IPS DF 6.9 (cell line): ENCODE results near the gene MXRA8.

Experiments
- DNase-seq: peaks from one replicate; pipeline ENCODE4 v3.0.0-alpha.2; 2013; ENCODE audit warnings: low read depth, low spot score
- H3K27ac ChIP-seq: one replicate; pipeline ENCODE4 v1.5.1; 2013; ENCODE audit warnings: low read length, control low read depth
- H3K27me3 ChIP-seq: 2 replicates; pipeline ENCODE4 v1.6.1; 2013; ENCODE audit warnings: mild to moderate bottlenecking, low read length; ENCODE audit not compliant: control insufficient read depth, insufficient read depth
- H3K36me3 ChIP-seq: 2 replicates; pipeline ENCODE4 v1.6.1; 2013; ENCODE audit warnings: low read length; ENCODE audit not compliant: control insufficient read depth, insufficient read depth
- H3K4me1 ChIP-seq: 2 replicates; pipeline ENCODE4 v1.6.1; 2013; ENCODE audit warnings: low read length; ENCODE audit not compliant: control insufficient read depth, insufficient read depth
- H3K4me3 ChIP-seq: 2 replicates; pipeline ENCODE4 v1.5.1; 2013; ENCODE audit warnings: mild to moderate bottlenecking, low read length
- H3K9me3 ChIP-seq: 2 replicates; pipeline ENCODE4 v1.6.1; 2013; ENCODE audit warnings: low read length, inconsistent platforms; ENCODE audit not compliant: control insufficient read depth, insufficient read depth
- whole genome bisulfite sequencing: extraction: QIAGEN DNeasy Blood & Tissue Kit; methylation state at CpG from one replicate; pipeline ENCODE4 v1.1.7; 2013; ENCODE audit warnings: mixed read lengths, missing lambda C conversion rate; ENCODE audit not compliant: insufficient read length, insufficient coverage; 5-methylcytosine and 5-hydroxymethylcytosine counted together

Gene MXRA8

DNA sequence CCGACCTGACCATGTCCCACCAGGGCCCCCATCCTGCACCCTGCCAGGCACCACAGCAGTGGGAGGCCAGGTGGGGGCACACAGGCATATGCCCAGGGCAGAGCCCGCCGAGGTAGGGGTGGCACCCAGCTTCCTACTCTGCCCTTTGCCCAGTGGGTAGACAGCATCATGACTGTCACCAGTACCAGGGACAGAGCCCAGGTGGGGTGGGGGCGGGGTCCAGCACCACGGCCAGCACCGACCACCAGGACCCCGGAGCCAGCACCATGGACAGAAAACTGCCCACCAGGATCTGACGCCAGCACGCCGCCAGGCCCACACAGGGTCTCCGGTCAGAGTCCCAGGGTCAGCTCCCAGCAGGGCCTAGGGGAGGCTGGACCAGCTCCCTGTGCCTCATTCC, 23.5 kb downstream of the MXRA8 start:
- H3K9me3 ChIP-seq: no peaks in the 10 kb centered on the region
- WGBS: no CpG with 5 or more reads among the region's 11 CpGs
- H3K36me3 ChIP-seq: peaks cover 11% of the 10 kb centered on the region; the same call in 1 of the 2 replicates
- H3K4me1 ChIP-seq: no peaks in the 10 kb centered on the region
- no peak overlapping the region for H3K4me3 ChIP-seq
- no peak overlapping the region for H3K27ac ChIP-seq
- DNase-seq: no peak
- no peaks in the 10 kb centered on the region for H3K27me3 ChIP-seq

GRCh38 chr1:1333551-1334241, 24.7 kb downstream of the MXRA8 start:
- no CpG with 5 or more reads among the region's 36 CpGs for WGBS
- no peaks in the 10 kb centered on the region for H3K9me3 ChIP-seq
- H3K27me3 ChIP-seq: no peaks in the 10 kb centered on the region
- H3K27ac ChIP-seq: no peak overlapping the region
- no peak for DNase-seq
- H3K4me1 ChIP-seq: peaks cover 2% of the 10 kb centered on the region; the same call in 1 of the 2 replicates
- peaks cover 6% of the 10 kb centered on the region; the same call in 1 of the 2 replicates for H3K36me3 ChIP-seq
- H3K4me3 ChIP-seq: no peak overlapping the region

DNA sequence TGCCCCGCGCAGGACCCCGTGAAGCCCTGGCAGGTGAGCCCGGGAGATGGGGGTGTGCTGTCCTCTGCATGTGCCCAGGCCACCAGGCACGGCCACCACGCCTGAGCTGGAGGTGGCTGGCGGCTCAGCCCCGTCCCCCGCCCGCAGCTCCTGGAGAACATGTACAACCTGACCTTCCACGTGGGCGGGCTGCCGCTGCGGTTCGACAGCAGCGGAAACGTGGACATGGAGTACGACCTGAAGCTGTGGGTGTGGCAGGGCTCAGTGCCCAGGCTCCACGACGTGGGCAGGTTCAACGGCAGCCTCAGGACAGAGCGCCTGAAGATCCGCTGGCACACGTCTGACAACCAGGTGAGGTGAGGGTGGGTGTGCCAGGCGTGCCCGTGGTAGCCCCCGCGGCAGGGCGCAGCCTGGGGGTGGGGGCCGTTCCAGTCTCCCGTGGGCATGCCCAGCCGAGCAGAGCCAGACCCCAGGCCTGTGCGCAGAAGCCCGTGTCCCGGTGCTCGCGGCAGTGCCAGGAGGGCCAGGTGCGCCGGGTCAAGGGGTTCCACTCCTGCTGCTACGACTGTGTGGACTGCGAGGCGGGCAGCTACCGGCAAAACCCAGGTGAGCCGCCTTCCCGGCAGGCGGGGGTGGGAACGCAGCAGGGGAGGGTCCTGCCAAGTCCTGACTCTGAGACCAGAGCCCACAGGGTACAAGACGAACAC, 25.4 kb downstream of the MXRA8 start:
- Histone ChIP-seq H3K4me3 (no peak overlapping the region), H3K27ac (no peak overlapping the region), H3K36me3 (peaks cover 6% of the 10 kb centered on the region; the same call in 1 of the 2 replicates), H3K4me1 (peaks cover 2% of the 10 kb centered on the region; the same call in 1 of the 2 replicates), H3K9me3 (no peaks in the 10 kb centered on the region), H3K27me3 (no peaks in the 10 kb centered on the region)
- no CpG with 5 or more reads among the region's 48 CpGs for WGBS
- DNase-seq: no peak

DNA sequence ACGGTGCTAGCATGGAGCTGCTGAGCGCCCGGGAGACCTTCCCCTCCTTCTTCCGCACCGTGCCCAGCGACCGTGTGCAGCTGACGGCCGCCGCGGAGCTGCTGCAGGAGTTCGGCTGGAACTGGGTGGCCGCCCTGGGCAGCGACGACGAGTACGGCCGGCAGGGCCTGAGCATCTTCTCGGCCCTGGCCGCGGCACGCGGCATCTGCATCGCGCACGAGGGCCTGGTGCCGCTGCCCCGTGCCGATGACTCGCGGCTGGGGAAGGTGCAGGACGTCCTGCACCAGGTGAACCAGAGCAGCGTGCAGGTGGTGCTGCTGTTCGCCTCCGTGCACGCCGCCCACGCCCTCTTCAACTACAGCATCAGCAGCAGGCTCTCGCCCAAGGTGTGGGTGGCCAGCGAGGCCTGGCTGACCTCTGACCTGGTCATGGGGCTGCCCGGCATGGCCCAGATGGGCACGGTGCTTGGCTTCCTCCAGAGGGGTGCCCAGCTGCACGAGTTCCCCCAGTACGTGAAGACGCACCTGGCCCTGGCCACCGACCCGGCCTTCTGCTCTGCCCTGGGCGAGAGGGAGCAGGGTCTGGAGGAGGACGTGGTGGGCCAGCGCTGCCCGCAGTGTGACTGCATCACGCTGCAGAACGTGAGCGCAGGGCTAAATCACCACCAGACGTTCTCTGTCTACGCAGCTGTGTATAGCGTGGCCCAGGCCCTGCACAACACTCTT, 26.2 kb downstream of the MXRA8 start:
- H3K27ac ChIP-seq: no peak overlapping the region
- H3K4me1 ChIP-seq: peaks cover 2% of the 10 kb centered on the region; the same call in 1 of the 2 replicates
- no peaks in the 10 kb centered on the region for H3K9me3 ChIP-seq
- no CpG with 5 or more reads among the region's 57 CpGs for WGBS
- H3K36me3 ChIP-seq: peaks cover 9% of the 10 kb centered on the region; the same call in 1 of the 2 replicates
- no peak for DNase-seq
- H3K27me3 ChIP-seq: no peaks in the 10 kb centered on the region
- no peak overlapping the region for H3K4me3 ChIP-seq

- Histone ChIP-seq H3K9me3 (no peaks in the 10 kb centered on the region), H3K4me1 (peaks cover 2% of the 10 kb centered on the region; the same call in 1 of the 2 replicates), H3K4me3 (no peak within 1 kb of the TSS), H3K36me3 (peaks cover 9% of the 10 kb centered on the region; the same call in 1 of the 2 replicates), H3K27ac (no peak within 1 kb of the TSS), H3K27me3 (no peaks in the 10 kb centered on the region)
- DNase-seq: no peak
- no CpG with 5 or more reads among the region's 41 CpGs for WGBS
These were observed 27.0 kb downstream of the MXRA8 start, which contains the start of gene TAS1R3 for GRCh38 chr1:1331068-1331965. TSS of gene TAS1R3 (plus strand) at chr1:1331280. CDS start at chr1:1331346, 66 bp downstream.

DNA sequence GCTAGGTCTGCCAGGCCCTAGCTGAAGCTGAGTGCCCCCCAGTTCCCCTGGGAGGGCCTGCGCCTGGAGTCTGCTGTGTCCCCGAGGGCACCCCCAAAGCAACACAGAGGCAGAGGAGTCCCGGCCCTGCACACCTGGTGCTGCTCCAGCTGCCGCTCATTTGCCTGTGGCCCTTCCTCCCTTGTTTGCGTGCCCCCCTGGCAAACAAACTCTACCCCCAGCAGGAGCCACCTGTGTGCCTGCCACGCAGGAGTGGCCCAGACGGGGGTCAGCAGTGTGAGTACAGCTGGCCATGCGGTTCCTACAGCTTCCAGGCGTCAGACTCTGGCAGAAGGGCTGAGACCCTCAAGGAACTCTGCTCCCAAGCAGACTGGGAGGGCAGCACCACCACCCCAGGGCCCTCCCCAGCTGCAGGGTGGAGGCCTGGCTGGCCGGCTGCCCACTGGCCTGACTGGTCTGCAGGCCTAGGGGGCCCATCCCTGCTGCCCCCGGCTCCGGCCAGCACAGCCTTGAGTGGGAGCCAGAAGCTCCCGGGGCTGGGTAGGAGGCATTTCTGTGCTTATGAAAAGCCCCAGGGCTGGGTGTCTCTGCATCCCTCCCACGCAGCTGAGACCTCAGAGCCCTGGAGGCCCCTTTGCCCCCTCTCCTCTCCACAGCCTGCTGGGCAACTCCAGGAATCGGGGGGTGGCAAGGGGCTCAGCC, 27.8 kb downstream of the MXRA8 start:
- no peak for DNase-seq
- no CpG with 5 or more reads among the region's 15 CpGs for WGBS
- Histone ChIP-seq H3K4me3 (no peak overlapping the region), H3K27ac (no peak overlapping the region), H3K4me1 (peaks cover 2% of the 10 kb centered on the region; the same call in 1 of the 2 replicates), H3K9me3 (no peaks in the 10 kb centered on the region), H3K36me3 (peaks cover 5% of the 10 kb centered on the region; the same call in 1 of the 2 replicates), H3K27me3 (no peaks in the 10 kb centered on the region)

- H3K36me3 ChIP-seq: peaks cover 3% of the 10 kb centered on the region; the same call in 1 of the 2 replicates
- H3K9me3 ChIP-seq: no peaks in the 10 kb centered on the region
- no peak for DNase-seq
- no CpG with 5 or more reads among the region's 58 CpGs for WGBS
- H3K4me3 ChIP-seq: no peak overlapping the region
- H3K27me3 ChIP-seq: no peaks in the 10 kb centered on the region
- peaks cover 4% of the 10 kb centered on the region; the same call in 1 of the 2 replicates for H3K4me1 ChIP-seq
- H3K27ac ChIP-seq: no peak overlapping the region
These were observed 28.8 kb downstream of the MXRA8 start for GRCh38 chr1:1329304-1330210.

GRCh38 chr1:1328254-1328653, 30.1 kb downstream of the MXRA8 start:
- Histone ChIP-seq H3K4me3 (no peak overlapping the region), H3K9me3 (no peaks in the 10 kb centered on the region), H3K4me1 (peaks cover 4% of the 10 kb centered on the region; the same call in 1 of the 2 replicates), H3K27me3 (no peaks in the 10 kb centered on the region), H3K27ac (no peak overlapping the region), H3K36me3 (peaks cover 3% of the 10 kb centered on the region; the same call in 1 of the 2 replicates)
- no peak for DNase-seq
- WGBS: no CpG with 5 or more reads among the region's 15 CpGs
